Mammary epithelial cell (primary cell): ENCODE results near the gene PKP3.

ENCODE experiments used
- EZH2 ChIP-seq: IDR thresholded peaks from 2 replicates; pipeline ENCODE4 v1.6.1; 2012; ENCODE audit warnings: low read length, inconsistent platforms, borderline replicate concordance
- TF ChIP-seq, protein P1 (sequence below), 2 donors: IDR thresholded peaks in 1 of 2; conservative IDR thresholded peaks in 1 of 2; 2 replicates each; pipeline ENCODE4 v1.5.1; 2011 to 2012; ENCODE audit warnings: inconsistent platforms in 2 of 2, low read length in 2 of 2, mild to moderate bottlenecking in 2 of 2, control low read depth in 1 of 2, low read depth in 1 of 2; ENCODE audit not compliant: insufficient read depth in 1 of 2; ENCODE audit errors: extremely low read depth in 1 of 2

DNA sequence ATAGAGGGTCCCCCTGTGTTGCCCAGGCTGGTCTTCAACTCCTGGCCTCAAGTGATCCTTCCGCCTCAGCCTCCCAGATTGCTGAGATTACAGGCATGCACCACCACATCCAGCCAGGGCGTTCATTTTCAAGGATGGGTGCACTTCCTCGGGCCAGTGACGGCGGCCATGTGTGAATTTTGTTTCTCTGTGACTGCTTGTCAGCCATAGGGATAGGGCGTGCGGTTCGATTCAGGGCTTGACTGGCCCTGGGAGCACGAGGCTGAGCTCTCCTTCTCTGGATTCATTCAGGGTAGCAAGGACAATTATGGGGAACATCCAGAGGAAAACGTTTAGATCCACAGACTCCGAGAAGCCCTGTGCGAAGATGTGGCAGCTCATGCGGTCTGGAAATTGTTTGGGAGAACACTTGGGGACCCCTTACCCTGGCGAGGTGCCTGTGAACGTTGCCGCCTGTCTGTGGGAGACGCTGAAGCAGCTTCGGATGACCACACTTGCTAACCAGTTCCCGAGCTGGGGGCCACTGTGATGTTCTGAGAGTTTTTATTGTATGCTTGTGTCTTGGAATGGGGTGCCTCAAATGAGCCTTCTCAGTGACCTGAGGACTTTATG is 59.0 kb downstream of the PKP3 start:
- TF ChIP-seq, protein P1, sequence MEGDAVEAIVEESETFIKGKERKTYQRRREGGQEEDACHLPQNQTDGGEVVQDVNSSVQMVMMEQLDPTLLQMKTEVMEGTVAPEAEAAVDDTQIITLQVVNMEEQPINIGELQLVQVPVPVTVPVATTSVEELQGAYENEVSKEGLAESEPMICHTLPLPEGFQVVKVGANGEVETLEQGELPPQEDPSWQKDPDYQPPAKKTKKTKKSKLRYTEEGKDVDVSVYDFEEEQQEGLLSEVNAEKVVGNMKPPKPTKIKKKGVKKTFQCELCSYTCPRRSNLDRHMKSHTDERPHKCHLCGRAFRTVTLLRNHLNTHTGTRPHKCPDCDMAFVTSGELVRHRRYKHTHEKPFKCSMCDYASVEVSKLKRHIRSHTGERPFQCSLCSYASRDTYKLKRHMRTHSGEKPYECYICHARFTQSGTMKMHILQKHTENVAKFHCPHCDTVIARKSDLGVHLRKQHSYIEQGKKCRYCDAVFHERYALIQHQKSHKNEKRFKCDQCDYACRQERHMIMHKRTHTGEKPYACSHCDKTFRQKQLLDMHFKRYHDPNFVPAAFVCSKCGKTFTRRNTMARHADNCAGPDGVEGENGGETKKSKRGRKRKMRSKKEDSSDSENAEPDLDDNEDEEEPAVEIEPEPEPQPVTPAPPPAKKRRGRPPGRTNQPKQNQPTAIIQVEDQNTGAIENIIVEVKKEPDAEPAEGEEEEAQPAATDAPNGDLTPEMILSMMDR (conservative IDR thresholded peaks at IDR 0.05 in 1 of 2, IDR thresholded peaks at IDR 0.05 in 1 of 2; ENCODE audit: extremely low read depth in 1 of 2, insufficient read depth in 1 of 2, low read depth in 1 of 2, low read length in 2 of 2): no peak
- TF ChIP-seq EZH2: no peak
